B cell (primary cell): Measurements from ENCODE around the gene CLGN.

Experiments
- CTCF ChIP-seq: fragments of 200-600 bp; IDR thresholded peaks from one replicate; pipeline ENCODE4 v1.8.0; 2022; ENCODE audit warnings: antibody characterized with exemption, mild to moderate bottlenecking
- EZH2 ChIP-seq: IDR thresholded peaks from 2 replicates; pipeline ENCODE4 v1.6.1; 2012; ENCODE audit warnings: borderline replicate concordance, low read depth, mild to moderate bottlenecking, moderate library complexity, low read length; ENCODE audit not compliant: insufficient read depth, poor library complexity, severe bottlenecking

GRCh38 chr4:140343303-140343702 is 84.1 kb downstream of the CLGN start:
- no peak for TF ChIP-seq CTCF
- TF ChIP-seq EZH2: no peak
